Medulla oblongata (tissue), 1 donor: ENCODE results near the gene GRPR.
"Not testable (repeated sequence)": the region's sequence is repeated elsewhere in the genome, so short reads cannot be mapped to it uniquely, and the experiment has no call there.

Experiments
- DNase-seq: peaks from one replicate; pipeline ENCODE4 v3.0.0-alpha.2; 2015; ENCODE audit errors: extremely low spot score

Gene GRPR

GRCh38 chrX:16137416-16138107, 14.2 kb downstream of the GRPR start:
- DNase-seq, result no peak

- DNase-seq, result no peak
These were observed 14.7 kb downstream of the GRPR start for GRCh38 chrX:16138108-16138427.

GRCh38 chrX:16140448-16140847, 17.1 kb downstream of the GRPR start:
- no peak for DNase-seq

GRCh38 chrX:16140983-16141382, 17.6 kb downstream of the GRPR start:
- DNase-seq, result no peak

- DNase-seq, result no peak
These were observed 18.3 kb downstream of the GRPR start for GRCh38 chrX:16141422-16142245.

- DNase-seq, result no peak
These were observed 18.8 kb downstream of the GRPR start for GRCh38 chrX:16142246-16142558.

GRCh38 chrX:16143968-16144367, 20.6 kb downstream of the GRPR start:
- DNase-seq, result no peak

- no peak for DNase-seq
These were observed 21.1 kb downstream of the GRPR start for GRCh38 chrX:16144420-16144819.

- DNase-seq, result not testable (repeated sequence)
These were observed 21.7 kb downstream of the GRPR start for GRCh38 chrX:16145093-16145492.

GRCh38 chrX:16145656-16146055, 22.3 kb downstream of the GRPR start:
- DNase-seq, result no peak

GRCh38 chrX:16148896-16149295, 25.5 kb downstream of the GRPR start:
- no peak for DNase-seq

GRCh38 chrX:16155581-16156096, 32.3 kb downstream of the GRPR start:
- DNase-seq, result no peak

- no peak for DNase-seq
These were observed 33.4 kb downstream of the GRPR start for GRCh38 chrX:16156692-16157331.

- DNase-seq, result no peak
These were observed 37.4 kb downstream of the GRPR start for GRCh38 chrX:16160729-16161128.

GRCh38 chrX:16161173-16161572, 37.8 kb downstream of the GRPR start:
- DNase-seq, result not testable (repeated sequence)

GRCh38 chrX:16162391-16162790, 39.0 kb downstream of the GRPR start:
- no peak for DNase-seq

GRCh38 chrX:16164748-16165147, 41.4 kb downstream of the GRPR start:
- no peak for DNase-seq

- no peak for DNase-seq
These were observed 43.8 kb downstream of the GRPR start, which contains the start of gene MAGEB17 for GRCh38 chrX:16167181-16167580. TSS of gene MAGEB17 (plus strand) at chrX:16167481. CDS start at chrX:16170383, 2,902 bp downstream.

GRCh38 chrX:16171039-16171438, 47.7 kb downstream of the GRPR start:
- DNase-seq, result no peak

GRCh38 chrX:16171944-16172343, 48.6 kb downstream of the GRPR start:
- no peak for DNase-seq

GRCh38 chrX:16172391-16172790, 49.0 kb downstream of the GRPR start:
- DNase-seq, result no peak

GRCh38 chrX:16175329-16176061, 52.1 kb downstream of the GRPR start:
- no peak for DNase-seq
